ENCODE results near the gene AKAP9.

DNA sequence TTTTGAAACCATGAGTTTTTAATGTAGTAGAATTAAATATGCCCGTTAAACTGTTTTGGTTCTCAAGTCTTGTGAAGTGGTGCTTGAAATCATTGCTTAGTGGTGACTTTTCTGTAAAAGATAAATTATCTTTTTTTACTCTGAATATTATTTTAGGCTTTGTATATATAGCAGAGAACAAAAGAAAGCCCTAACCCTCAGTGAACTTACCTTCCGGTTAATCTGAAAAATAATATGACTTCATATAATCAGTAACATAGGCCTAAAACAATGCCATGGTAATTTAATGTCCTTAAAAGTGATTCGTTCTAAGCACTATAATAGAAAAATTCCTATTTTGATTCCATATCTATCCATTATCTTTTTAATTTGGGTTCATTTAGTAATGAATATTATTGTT is 21.8 kb downstream of the AKAP9 start:
- TF ChIP-seq, protein P1, sequence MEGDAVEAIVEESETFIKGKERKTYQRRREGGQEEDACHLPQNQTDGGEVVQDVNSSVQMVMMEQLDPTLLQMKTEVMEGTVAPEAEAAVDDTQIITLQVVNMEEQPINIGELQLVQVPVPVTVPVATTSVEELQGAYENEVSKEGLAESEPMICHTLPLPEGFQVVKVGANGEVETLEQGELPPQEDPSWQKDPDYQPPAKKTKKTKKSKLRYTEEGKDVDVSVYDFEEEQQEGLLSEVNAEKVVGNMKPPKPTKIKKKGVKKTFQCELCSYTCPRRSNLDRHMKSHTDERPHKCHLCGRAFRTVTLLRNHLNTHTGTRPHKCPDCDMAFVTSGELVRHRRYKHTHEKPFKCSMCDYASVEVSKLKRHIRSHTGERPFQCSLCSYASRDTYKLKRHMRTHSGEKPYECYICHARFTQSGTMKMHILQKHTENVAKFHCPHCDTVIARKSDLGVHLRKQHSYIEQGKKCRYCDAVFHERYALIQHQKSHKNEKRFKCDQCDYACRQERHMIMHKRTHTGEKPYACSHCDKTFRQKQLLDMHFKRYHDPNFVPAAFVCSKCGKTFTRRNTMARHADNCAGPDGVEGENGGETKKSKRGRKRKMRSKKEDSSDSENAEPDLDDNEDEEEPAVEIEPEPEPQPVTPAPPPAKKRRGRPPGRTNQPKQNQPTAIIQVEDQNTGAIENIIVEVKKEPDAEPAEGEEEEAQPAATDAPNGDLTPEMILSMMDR (IDR thresholded peaks at IDR 0.05), result no peak
- TF ChIP-seq POLR2A (IDR thresholded peaks at IDR 0.05), result no peak
